T-helper 1 cell treated with Interleukin-12 subunit alpha and Interleukin-12 subunit beta and Interleukin-4 antibody, amounts not matched to agents 30 ng/mL and 1 ng/mL, for 36 hours (primary cell): ENCODE results near the gene CTSD. TPM values are rescaled to one million over a fixed set of nuclear protein-coding genes. Genes with fewer than 3 reads are reported as not detected.

Source experiments
- intact Hi-C: fragments of 100-400 bp; cut with micrococcal nuclease; formaldehyde crosslinking; loops from one replicate; pipeline ENCODE4 v1.15.1; 2024
- total RNA-seq: library from RNA; stranded (reverse); gene quantifications from 2 replicates; pipeline ENCODE4 v1.2.3, GENCODE V29; 2022

The CTSD gene
- total RNA-seq, 1 donor from 2014 or later, result 218 TPM

DNA sequence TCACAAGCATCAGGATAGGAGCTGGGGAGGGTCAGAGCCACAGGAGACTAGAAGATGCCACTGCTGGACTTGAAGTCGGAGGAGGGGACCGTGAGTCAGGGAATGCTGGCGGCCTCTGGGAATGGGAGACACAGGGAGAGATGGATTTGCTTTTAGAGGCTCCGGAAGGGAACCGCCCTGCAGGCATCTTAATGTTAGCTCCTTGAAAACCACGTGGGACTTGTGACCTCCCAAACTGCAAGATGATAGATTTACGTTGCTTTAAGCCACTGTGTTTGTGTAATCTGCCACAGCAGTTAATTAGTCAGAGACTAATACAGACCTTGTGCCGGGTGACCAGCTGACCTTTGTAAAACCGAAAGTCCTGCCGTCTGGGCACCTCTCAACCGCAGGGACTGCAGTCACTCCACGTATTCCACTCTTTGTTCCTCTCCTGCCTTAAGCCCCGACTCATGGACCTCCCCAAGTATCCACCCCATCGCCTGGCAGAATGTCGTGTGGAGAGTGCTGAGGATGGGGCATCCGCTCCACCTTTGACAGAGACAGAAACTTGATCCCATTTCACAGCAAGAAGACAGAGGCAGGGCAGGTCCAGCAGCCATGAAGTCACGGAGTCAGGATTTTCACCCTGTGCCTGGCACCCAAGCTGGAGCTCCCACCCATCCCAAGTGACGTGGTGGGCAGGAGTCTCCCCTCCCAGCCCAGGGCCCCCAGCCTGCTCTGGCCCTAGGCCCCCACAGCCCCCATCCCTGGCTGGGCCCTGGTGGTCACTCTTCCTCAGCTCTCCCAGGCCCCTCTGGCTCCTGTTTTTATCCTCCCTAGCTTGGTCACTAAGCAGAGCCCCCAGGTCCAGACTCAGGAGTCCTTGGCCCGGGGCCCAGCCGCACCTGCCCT lies 19.4 kb upstream of the CTSD start:
- intact Hi-C loops, result no loop called here

GRCh38 chr11:1782031-1782590 lies 18.4 kb upstream of the CTSD start:
- intact Hi-C loops, result no loop called here

DNA sequence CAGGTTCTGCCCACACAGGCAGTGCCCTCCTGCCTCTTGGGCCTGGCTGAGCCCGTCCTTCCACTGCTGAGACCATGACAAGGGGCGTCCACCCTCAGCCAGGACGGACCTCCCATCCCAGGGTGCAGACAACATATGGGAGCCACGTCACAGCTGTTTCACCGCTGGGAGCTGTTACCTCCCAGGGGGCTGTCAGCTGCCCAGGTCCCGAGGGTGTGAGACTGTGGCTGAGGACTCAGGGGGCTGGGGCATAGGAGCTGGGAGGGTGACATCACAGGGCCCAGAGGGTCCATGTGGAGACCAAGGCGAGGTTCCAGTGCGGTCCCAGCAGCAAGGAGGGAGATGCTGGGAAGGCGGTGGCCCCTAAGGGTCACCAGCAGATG lies 17.9 kb upstream of the CTSD start:
- intact Hi-C loops, result no loop called here

DNA sequence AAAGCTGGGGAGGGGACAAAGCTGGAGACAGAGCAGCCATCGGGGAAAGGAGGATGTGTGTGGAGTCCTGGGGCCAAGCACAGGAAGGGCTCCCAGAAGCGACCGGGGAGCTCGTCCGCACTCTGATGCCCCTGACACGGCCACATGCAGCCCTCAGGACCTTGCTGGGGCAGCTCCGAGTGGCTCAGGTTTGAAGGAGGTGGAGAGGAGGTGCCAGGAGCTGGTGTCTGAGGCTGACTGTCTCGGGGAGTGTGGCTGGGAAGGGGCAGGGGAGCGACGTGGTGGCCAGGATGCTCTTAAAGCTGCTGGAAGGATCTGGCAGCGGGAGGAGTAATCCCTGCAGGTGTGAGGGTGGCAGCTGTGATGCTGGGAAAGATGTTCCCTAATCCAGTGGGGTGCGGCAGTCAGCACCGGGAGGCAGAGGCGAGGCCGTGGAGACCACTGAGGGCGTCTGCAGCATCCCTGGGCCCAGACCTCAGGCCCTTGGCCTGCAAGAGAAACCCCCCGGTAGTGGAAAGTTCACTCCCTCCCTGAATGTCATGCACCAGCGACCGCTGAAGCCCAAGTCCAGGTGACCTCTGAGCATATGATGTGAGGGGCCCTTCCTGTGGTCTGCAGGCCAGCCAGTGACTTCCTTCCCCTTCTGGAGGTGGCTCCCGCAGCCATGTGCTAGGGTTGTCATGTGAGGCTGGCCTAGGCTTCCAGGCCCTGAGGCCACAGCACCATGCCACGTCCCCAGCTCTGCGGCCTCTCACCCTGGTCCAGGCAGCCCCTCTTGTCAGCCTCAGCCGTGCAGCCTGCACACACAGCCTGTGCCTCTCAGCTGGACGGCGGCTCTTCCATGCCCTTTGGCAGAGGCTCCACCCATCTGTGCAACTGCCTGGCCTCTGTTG lies 17.2 kb upstream of the CTSD start:
- intact Hi-C loops, result no loop called here

DNA sequence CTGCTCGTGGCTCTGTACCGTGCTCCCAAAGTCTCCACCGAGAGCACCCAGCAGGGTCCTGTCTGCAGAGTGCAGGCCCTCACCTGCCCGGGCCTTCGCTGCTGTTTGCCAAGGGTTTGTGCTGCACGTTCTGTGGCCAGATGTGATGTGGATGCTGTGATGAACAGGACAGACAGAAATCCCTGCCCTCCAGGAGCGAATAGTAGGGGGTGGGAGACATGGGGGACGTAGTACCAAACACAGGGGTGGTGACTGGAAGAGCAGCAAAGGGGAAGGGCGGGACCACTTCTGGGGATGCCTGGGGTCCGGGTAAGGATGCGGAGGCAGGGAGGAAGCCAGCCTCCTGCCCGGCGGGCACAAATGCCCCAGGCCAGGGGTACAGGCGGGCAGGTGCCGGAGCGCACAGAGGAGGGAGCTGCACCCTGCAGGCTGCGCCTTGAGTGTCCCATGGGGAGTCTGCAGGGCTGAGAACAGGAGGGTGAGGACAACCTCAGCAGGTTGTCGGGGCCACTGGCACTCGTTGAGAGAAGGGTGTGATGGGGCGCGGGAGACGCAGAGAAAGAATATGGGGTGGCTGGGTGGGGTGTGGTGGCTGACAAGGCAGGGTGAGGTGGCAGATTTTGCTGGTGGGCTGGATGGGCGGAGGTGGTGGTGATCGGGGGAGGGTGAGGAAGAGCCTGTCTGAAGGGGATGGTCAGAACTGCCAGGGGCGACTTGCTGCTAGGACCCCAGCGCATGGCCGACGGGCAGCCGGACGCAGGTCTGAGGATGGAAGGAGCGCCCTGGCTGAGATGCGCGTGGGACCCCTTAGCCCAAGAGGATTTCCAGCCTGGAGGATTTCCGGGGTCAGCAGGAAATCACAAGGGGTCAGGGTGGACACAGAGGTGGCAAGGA lies 16.3 kb upstream of the CTSD start:
- intact Hi-C loops, result no loop called here

GRCh38 chr11:1779034-1779805 lies 15.5 kb upstream of the CTSD start:
- intact Hi-C loops, result no loop called here

DNA sequence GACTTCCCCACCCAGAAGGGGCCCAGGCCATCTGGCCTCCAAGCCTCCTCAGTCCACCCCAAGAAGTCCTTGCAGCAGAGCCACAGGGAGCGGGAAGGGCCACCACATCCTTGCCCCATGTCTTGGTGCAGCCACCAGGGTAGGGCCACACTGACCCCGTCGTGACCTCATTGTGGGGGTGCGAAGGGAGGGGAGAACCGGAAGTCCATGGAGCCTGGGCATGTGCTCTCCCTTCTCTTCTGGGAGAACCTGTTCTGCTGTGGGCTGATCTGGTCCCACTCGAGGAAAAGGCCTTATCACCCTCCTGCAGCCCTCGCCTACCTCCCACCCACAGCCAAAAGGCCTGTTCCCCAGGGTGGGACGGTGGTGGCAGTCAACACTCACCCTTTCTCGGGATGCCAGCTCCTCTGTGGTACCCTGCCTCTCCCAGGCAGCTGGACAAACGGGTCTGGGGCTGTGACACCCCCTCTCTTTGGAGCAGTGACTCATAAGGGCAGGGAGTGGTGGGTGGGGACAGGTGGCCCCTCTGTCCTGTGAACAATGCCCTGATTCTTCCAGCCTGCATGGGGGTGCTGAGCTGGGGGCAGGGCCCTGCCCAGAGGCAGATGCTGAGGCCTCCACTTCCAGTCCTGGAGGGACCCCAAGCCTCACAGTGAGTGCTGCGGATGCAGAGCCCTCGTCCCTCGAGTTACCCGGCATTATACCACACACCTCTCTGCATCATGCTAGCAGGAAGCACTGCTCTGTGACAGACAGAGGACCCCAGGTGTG lies 14.6 kb upstream of the CTSD start:
- intact Hi-C loops, result no loop called here

DNA sequence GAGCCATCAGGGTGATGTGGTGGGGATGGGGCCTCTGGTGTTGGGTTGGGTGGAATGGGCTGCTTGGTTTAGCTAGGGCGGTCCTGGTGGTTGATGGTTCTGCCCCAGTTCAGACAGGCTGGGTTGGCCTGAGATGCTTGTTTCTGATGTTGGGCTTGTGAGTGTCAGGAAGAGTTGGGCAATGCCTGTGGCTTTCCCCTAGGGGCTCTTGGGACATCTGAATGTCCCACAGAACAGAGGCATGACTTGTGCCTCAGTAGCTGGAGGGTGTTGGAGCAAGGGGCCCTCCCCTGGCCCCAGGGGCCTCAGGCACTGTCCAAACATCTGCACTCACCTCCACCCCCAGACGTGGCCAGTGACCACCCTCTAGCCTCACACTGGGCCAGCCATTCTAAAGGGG lies 14.0 kb upstream of the CTSD start:
- intact Hi-C loops, result no loop called here

- intact Hi-C loops, result no loop called here
Measured at GRCh38 chr11:1776944-1777715, 13.4 kb upstream of the CTSD start.

- intact Hi-C loops, result no loop called here
Measured at GRCh38 chr11:1776331-1776851, 12.7 kb upstream of the CTSD start.

- intact Hi-C loops, result loop anchor here (5.0 kb wide), 2 partner anchors 77 to 83 kb away; partner anchors contain the start of gene LSP1
Measured at GRCh38 chr11:1774886-1775285, 11.2 kb upstream of the CTSD start.

GRCh38 chr11:1773994-1774550 lies 10.3 kb upstream of the CTSD start:
- intact Hi-C loops, result loop anchor here (2.0 to 5.0 kb wide), 3 partner anchors 15 to 82 kb away; partner anchors contain the start of gene LSP1

DNA sequence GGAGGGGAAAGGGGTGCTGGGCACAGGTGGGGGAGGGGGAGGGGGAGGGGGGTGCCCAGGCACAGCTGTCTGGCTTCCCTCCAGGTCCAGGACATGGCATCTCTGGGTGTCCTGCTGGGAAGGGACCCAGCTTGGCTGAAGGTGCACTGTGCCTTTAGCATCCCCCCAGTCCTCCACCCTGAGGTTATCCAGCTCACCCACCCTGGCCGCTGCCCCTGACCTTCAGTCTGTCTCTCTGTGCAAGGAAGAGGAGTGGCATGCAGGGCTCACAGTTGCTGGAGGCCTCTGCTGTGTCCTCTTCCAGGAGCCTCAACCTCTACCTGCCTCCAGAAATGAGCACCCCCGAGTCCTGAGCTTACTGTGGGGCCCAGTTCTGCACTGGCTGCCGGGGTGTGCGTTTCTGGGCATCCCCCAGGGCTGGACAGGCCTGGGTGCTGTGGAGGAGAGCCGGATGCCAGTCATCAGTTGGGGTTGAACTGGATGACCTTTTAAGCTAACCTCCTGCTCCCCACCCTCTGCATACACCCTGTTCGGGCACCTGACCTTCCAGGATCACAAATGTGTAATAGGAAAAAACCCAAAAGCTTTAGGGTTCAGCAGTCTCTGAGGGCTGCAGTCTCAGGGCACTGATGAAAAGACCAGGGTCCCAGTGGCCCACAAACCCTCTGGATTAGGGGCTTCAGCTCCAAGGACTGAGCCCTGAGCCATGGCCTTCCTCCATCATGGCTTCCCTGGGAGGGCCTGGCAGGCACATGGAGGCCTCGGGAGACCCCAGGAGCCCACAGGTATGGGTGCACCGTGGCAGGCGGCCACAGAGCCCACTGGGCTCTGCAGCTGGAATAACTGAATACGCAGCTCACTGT lies 9.6 kb upstream of the CTSD start:
- intact Hi-C loops, result loop anchor here (2.0 to 5.0 kb wide), 3 partner anchors 15 to 81 kb away; partner anchors contain the start of gene LSP1

DNA sequence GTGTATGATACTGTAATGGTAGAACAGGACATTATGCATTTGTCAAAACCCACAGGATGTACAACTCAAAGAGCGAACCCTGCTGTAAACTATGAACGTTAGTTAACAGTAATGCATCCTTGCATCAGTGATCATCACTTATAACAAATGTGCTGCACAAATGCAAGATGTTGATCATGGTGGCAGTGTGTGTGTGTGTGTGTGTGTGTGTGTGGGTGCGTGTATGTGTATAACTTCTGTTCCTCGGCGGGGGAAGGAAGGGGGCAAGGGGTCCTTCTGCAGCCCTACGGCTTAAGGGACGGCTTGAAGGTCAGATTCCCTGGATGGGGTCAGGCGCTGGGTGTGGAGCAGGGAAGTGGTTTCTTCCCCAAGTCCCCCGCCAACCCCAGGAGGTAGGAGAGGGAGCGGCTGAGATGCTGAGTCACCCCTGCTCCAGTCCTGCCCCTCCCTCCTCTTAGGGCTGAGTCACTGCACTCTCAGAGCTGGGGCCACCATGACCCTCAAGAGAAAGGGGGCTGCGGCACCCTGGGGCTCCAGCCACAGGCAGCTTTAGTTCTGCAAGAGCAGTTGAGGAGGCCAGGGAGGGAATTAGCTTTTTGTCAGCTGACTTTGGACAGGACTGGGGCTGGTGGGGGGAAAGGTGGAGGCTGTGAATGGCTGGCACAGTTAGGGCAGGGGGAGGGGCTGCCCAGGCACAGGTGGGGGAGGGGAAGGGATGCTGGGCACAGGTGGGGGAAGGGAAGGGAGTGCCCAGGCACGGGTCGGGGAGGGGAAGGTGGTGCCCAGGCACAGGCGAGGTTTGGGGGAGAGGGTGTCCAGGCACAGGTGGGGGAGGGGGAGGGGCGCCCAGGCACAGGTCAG lies 8.8 kb upstream of the CTSD start:
- intact Hi-C loops, result loop anchor here (1.0 to 5.0 kb wide), 4 partner anchors 8 to 80 kb away; partner anchors contain the start of gene LSP1

DNA sequence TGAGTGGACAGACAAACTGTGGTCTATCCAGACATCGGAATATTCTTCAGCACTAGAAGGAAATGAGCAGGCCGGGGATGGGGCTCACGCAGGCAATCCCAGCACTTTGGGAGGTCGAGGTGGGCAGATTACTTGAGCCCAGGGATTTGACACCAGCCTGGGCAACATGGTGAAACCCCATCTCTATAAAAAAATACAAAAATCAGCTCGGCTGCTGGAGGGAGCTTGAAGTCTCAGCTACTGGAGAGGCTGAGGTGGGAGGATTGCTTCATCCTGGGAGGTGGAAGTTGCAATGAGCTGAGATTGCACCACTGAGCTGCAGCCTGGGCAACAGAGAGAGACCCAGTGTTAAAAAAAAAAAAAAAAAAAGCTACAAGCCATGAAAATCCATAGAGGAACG lies 8.0 kb upstream of the CTSD start:
- intact Hi-C loops, result loop anchor here (1.0 to 5.0 kb wide), 4 partner anchors 7 to 81 kb away; partner anchors contain the start of gene LSP1

- intact Hi-C loops, result loop anchor here (5.0 kb wide), 2 partner anchors 79 to 81 kb away; partner anchors contain the start of gene LSP1
Measured at GRCh38 chr11:1771273-1771672, 7.5 kb upstream of the CTSD start.
